ENCODE measurements around the gene POLR1G. TPM values are rescaled to one million over a fixed set of nuclear protein-coding genes. Genes with fewer than 3 reads are reported as not detected.
"Not testable (repeated sequence)": the region's sequence is repeated elsewhere in the genome, so short reads cannot be mapped to it uniquely, and the experiment has no call there.

Gene POLR1G
- total RNA-seq, 2 donors from 2014 or later: 5.5 to 5.6 TPM

DNA sequence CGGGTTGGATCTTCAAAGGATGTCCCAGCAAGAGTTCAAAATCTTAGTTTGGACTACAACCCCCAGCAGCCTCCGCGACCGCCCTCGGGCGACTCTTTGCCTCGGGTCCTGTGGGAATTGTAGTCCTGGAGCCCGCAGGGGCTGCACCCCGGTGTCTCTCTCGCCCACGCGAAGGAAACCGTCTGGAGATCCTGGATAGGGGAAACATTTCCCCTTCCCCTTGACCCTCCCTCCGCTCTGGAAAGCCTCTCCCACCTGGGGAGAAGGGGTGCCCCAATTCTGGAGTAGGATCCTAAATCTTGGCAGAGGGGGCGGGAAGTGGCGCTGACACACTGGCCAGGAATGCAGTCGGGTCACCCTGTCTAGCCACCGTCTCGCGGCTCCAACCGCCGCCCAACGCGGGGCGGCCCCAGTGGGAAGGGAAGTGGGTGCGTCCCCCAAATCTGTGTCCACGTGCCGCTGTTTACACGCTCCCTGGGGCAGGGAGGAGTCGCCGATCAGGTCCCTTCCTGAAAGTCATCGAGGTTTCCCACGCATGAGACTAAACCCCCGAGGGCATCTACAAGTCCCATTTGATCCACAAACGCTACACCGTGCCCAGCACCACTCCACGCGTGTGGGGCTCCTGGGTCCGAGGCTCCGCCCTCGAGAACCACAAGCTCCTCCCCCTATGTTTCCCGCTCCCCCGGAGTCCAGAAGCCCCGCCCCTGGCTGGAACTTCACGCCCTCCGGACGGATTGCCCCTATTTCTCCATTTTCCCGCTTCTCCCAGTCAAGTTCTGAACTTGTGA lies 814 bp upstream of the POLR1G start:
- peaks cover 0 to 61% of the 10 kb centered on the region in 2 donors for H3K4me1 ChIP-seq
- H3K27ac ChIP-seq: peak overlapping the region; percentile 96 to 99
- H3K4me3 ChIP-seq: peak overlapping the region; percentile 72 to 76
- no peaks in the 10 kb centered on the region for H3K27me3 ChIP-seq
- H3K36me3 ChIP-seq: peaks cover under 1% of the 10 kb centered on the region
- H3K9me3 ChIP-seq: no peaks in the 10 kb centered on the region
- peak; percentile 94 for DNase-seq (ENCODE audit: low spot score)
- TF ChIP-seq, protein P1, sequence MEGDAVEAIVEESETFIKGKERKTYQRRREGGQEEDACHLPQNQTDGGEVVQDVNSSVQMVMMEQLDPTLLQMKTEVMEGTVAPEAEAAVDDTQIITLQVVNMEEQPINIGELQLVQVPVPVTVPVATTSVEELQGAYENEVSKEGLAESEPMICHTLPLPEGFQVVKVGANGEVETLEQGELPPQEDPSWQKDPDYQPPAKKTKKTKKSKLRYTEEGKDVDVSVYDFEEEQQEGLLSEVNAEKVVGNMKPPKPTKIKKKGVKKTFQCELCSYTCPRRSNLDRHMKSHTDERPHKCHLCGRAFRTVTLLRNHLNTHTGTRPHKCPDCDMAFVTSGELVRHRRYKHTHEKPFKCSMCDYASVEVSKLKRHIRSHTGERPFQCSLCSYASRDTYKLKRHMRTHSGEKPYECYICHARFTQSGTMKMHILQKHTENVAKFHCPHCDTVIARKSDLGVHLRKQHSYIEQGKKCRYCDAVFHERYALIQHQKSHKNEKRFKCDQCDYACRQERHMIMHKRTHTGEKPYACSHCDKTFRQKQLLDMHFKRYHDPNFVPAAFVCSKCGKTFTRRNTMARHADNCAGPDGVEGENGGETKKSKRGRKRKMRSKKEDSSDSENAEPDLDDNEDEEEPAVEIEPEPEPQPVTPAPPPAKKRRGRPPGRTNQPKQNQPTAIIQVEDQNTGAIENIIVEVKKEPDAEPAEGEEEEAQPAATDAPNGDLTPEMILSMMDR (IDR thresholded peaks at IDR 0.05): no peak

DNA sequence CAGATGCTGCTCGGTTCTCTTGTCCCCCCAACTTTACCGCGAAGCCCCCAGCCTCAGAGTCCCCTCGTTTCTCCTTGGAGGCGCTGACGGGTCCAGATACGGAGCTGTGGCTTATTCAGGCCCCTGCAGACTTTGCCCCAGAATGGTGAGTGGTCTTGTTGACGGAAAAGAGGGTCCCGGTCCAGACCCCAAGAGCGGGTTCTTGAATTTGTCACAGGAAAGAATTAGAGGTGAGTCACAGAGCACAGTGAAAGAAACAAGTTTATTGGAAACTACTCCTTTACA lies 589 bp downstream of the POLR1G start:
- no peaks in the 10 kb centered on the region for H3K9me3 ChIP-seq
- TF ChIP-seq, protein P1 (IDR thresholded peaks at IDR 0.05): no peak
- peak overlapping the region in 1 of 2 donors; percentile 99 for H3K27ac ChIP-seq
- H3K36me3 ChIP-seq: peaks cover 4% of the 10 kb centered on the region
- DNase-seq (ENCODE audit: low spot score): no peak
- peak overlapping the region; percentile 72 to 76 for H3K4me3 ChIP-seq
- H3K27me3 ChIP-seq: no peaks in the 10 kb centered on the region
- H3K4me1 ChIP-seq: peaks cover 0 to 54% of the 10 kb centered on the region in 2 donors

DNA sequence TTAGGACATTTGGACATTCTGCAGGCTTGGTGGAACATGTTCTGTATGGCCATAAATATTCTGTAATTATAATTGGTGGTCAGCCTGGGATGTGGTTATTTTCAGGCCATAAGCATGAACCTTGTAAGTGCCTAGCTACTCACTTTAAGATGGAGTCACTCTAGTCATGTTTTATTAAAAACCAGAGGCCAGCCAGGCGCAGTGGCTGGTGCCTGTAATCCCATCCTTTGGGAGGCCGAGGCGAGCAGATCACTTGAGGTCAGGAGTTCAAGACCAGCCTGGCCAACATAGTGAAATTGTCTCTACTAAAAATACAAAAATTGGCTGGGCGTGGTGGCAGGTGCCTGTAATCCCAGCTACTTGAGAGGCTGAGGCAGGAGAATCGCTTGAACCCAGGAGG lies 1.1 kb downstream of the POLR1G start:
- not testable (repeated sequence) for H3K27me3 ChIP-seq; H3K9me3 ChIP-seq; DNase-seq (ENCODE audit: low spot score); H3K4me3 ChIP-seq; H3K36me3 ChIP-seq; H3K27ac ChIP-seq
- peaks cover 0 to 49% of the 10 kb centered on the region in 2 donors for H3K4me1 ChIP-seq

DNA sequence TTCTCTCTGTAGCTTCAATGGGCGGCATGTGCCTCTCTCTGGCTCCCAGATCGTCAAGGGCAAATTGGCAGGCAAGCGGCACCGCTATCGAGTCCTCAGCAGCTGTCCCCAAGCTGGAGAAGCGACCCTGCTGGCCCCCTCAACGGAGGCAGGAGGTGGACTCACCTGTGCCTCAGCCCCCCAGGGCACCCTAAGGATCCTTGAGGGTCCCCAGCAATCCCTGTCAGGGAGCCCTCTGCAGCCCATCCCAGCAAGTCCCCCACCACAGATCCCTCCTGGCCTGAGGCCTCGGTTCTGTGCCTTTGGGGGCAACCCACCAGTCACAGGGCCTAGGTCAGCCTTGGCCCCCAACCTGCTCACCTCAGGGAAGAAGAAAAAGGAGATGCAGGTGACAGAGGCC lies 1.7 kb downstream of the POLR1G start:
- Histone ChIP-seq H3K36me3 (peaks cover 8% of the 10 kb centered on the region), H3K27ac (no peak overlapping the region), H3K4me3 (no peak overlapping the region), H3K9me3 (no peaks in the 10 kb centered on the region), H3K4me1 (peaks cover 0 to 43% of the 10 kb centered on the region in 2 donors), H3K27me3 (no peaks in the 10 kb centered on the region)
- DNase-seq (ENCODE audit: low spot score): no peak
- TF ChIP-seq, protein P1 (IDR thresholded peaks at IDR 0.05): no peak

DNA sequence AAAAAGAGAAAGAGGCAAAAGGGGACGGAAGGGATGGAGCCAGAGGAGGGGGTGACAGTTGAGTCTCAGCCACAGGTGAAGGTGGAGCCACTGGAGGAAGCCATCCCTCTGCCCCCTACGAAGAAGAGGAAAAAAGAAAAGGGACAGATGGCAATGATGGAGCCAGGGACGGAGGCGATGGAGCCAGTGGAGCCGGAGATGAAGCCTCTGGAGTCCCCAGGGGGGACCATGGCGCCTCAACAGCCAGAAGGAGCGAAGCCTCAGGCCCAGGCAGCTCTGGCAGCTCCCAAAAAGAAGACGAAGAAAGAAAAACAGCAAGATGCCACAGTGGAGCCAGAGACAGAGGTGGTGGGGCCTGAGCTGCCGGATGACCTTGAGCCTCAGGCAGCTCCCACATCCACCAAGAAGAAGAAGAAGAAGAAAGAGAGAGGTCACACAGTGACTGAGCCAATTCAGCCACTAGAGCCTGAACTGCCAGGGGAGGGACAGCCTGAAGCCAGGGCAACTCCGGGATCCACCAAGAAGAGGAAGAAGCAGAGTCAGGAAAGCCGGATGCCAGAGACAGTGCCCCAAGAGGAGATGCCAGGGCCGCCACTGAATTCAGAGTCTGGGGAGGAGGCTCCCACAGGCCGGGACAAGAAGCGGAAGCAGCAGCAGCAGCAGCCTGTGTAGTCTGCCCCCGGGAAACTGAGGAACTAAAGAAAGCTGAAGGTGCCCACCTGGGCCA lies 2.5 kb downstream of the POLR1G start:
- H3K36me3 ChIP-seq: peaks cover 17% of the 10 kb centered on the region
- TF ChIP-seq, protein P1 (IDR thresholded peaks at IDR 0.05): no peak
- H3K27me3 ChIP-seq: no peaks in the 10 kb centered on the region
- DNase-seq (ENCODE audit: low spot score): no peak
- H3K27ac ChIP-seq: no peak overlapping the region
- no peaks in the 10 kb centered on the region for H3K9me3 ChIP-seq
- peaks cover 0 to 39% of the 10 kb centered on the region in 2 donors for H3K4me1 ChIP-seq
- H3K4me3 ChIP-seq: no peak overlapping the region

DNA sequence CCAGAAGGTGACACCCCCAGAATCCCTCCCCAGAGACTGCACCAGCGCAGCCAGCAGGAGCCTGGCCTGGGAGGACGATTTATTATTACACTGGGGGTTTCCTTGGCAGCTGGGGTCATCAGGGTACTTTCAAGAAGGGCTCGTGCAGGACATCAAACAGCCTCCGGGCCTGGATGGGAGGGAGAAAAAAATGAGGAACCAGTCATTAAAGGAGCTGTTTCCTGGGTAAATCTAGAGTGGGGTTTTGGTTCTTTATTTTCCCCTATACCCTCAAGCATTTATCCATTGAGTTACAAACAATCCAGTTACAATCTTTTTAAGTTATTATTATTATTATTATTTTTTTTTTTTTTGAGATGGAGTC lies 3.1 kb downstream of the POLR1G start:
- TF ChIP-seq, protein P1 (IDR thresholded peaks at IDR 0.05): no peak
- no peak for DNase-seq (ENCODE audit: low spot score)
- Histone ChIP-seq H3K27me3 (no peaks in the 10 kb centered on the region), H3K4me3 (no peak overlapping the region), H3K27ac (no peak overlapping the region), H3K36me3 (peaks cover 22% of the 10 kb centered on the region), H3K4me1 (peaks cover 0 to 34% of the 10 kb centered on the region in 2 donors), H3K9me3 (no peaks in the 10 kb centered on the region)

DNA sequence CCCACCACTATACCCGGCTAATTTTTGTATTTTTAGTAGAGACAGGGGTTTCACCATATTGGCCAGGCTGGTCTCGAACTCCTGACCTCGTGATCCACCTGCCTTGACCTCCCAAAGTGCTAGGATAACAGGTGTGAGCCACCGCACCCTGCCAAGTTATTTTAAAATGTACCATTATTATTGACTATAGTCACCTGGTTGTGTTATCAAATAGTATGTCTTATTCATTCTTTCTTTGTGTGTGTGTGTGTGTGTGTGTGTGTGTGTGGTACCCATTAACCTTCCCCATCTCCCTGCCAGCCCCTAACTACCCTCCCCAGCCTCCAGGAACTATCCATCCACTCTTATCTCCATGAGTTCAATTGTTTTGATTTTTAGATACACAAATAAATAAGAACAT lies 3.9 kb downstream of the POLR1G start:
- H3K27me3 ChIP-seq; H3K4me3 ChIP-seq; H3K9me3 ChIP-seq; H3K27ac ChIP-seq; DNase-seq (ENCODE audit: low spot score): not testable (repeated sequence)
- Histone ChIP-seq H3K36me3 (peaks cover 25% of the 10 kb centered on the region), H3K4me1 (peaks cover 0 to 26% of the 10 kb centered on the region in 2 donors)

Data from right atrium auricular region (tissue), 2 donors.